Measurements from ENCODE around the gene NPTXR.

NPTXR gene

GRCh38 chr22:38839686-38840085, 4.1 kb downstream of the NPTXR start:
- DNase-seq (ENCODE audit: low spot score), result no peak
- H3K27ac ChIP-seq, result no peak overlapping the region
- ChIA-PET POLR2A (ENCODE audit: low non-redundant PET) (no interaction called here), CTCF (no interaction called here)
- no peak for TF ChIP-seq CTCF (conservative IDR thresholded peaks at IDR 0.05; ENCODE audit: low read depth)

- no peak for DNase-seq (ENCODE audit: low spot score)
- no peak overlapping the region for H3K27ac ChIP-seq
- CTCF ChIA-PET, result interaction anchor here (0.5 kb wide), 1 partner anchor 144 kb away, joined by 3 read pairs; no protein-coding TSS in a partner anchor
- POLR2A ChIA-PET (ENCODE audit: low non-redundant PET), result no interaction called here
- TF ChIP-seq CTCF (conservative IDR thresholded peaks at IDR 0.05; ENCODE audit: low read depth), result no peak
Measured at GRCh38 chr22:38837414-38837928, 6.4 kb downstream of the NPTXR start.

GRCh38 chr22:38835888-38836301, 7.9 kb downstream of the NPTXR start:
- no peak for DNase-seq (ENCODE audit: low spot score)
- no peak overlapping the region for H3K27ac ChIP-seq
- TF ChIP-seq CTCF (conservative IDR thresholded peaks at IDR 0.05; ENCODE audit: low read depth), result no peak
- CTCF ChIA-PET, result no interaction called here
- POLR2A ChIA-PET (ENCODE audit: low non-redundant PET), result interaction anchor here (0.6 kb wide), 1 partner anchor 31 kb away, joined by 3 read pairs; no protein-coding TSS in a partner anchor

GRCh38 chr22:38834991-38835390, 8.8 kb downstream of the NPTXR start:
- ChIA-PET CTCF (interaction anchor here (0.6 kb wide), 2 partner anchors 335 to 639 kb away, joined by 3 to 5 read pairs; no protein-coding TSS in a partner anchor), POLR2A (ENCODE audit: low non-redundant PET) (no interaction called here)
- H3K27ac ChIP-seq, result no peak overlapping the region
- no peak for TF ChIP-seq CTCF (conservative IDR thresholded peaks at IDR 0.05; ENCODE audit: low read depth)
- no peak for DNase-seq (ENCODE audit: low spot score)

- ChIA-PET POLR2A (ENCODE audit: low non-redundant PET) (interaction anchor here (0.6 kb wide), 1 partner anchor 76 kb away, joined by 3 read pairs; no protein-coding TSS in a partner anchor), CTCF (interaction anchor here (0.6 kb wide), 3 partner anchors 117 to 640 kb away, joined by 3 to 5 read pairs (median 4); no protein-coding TSS in a partner anchor)
- DNase-seq (ENCODE audit: low spot score), result no peak
- no peak for TF ChIP-seq CTCF (conservative IDR thresholded peaks at IDR 0.05; ENCODE audit: low read depth)
- H3K27ac ChIP-seq, result no peak overlapping the region
Measured at GRCh38 chr22:38834215-38834953, 9.4 kb downstream of the NPTXR start.

GRCh38 chr22:38833061-38833460, 10.8 kb downstream of the NPTXR start:
- POLR2A ChIA-PET (ENCODE audit: low non-redundant PET), result no interaction called here

More at GRCh38 chr22:38833061-38833460, 10.8 kb downstream of the NPTXR start:
- DNase-seq (ENCODE audit: low spot score), result no peak
- CTCF ChIA-PET, result no interaction called here
- H3K27ac ChIP-seq, result no peak overlapping the region
- no peak for TF ChIP-seq CTCF (conservative IDR thresholded peaks at IDR 0.05; ENCODE audit: low read depth)

Measured in RWPE1 (cell line).